ENCODE results near the gene SIDT2. TPM values are rescaled to one million over a fixed set of nuclear protein-coding genes. Genes with fewer than 3 reads are reported as not detected.

Gene SIDT2
- total RNA-seq, 2 donors from 2014 or later = 42.0 to 88.7 TPM

DNA sequence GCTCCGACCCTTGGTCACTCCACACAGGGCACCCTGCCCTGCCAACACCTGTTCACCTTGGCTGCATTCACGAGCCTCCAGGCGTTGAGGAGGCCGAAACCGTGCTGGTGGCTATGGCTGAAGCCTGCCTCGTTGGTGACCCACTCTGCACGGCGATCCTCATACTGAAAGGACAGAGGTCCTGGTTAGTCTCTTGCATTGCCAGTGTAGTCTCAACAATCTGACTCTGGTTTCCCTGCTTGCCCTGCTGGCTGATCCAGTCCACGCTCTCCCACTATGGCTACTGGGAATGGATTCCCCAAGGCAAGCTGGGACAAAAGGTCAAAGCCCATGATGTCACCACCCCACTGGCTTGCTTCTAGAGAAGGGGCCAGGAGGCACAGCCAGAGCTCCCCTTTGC, 40.5 kb downstream of the SIDT2 start:
- H3K36me3 ChIP-seq (replicated peaks in 1 of 2; ENCODE audit: insufficient read depth in 1 of 2, low read depth in 2 of 2) = peaks cover 0 to 15% of the 10 kb centered on the region in 2 donors
- whole genome bisulfite sequencing, 2 donors = 40% methylated on average over 9 of the region's 9 CpGs; no CpG with 5 or more reads in 1 of the 2 donors
- H3K4me3 ChIP-seq = no peak overlapping the region
- H3K4me1 ChIP-seq = peaks cover 37% of the 10 kb centered on the region
- ATAC-seq (no peak), DNase-seq (peak in 1 of 4 donors; percentile 54)
- H3K27ac ChIP-seq = peak overlapping the region in 3 of 4 donors; percentile 7 to 65 (median 50)
- intact Hi-C loops (cut with DNase I) = loop anchor here (10.0 kb wide), 1 partner anchor 454 kb away; no protein-coding TSS in a partner anchor
- no peaks in the 10 kb centered on the region for H3K9me3 ChIP-seq
- TF ChIP-seq POLR2A (IDR thresholded peaks at IDR 0.05) = no peak
- TF ChIP-seq, protein P1, sequence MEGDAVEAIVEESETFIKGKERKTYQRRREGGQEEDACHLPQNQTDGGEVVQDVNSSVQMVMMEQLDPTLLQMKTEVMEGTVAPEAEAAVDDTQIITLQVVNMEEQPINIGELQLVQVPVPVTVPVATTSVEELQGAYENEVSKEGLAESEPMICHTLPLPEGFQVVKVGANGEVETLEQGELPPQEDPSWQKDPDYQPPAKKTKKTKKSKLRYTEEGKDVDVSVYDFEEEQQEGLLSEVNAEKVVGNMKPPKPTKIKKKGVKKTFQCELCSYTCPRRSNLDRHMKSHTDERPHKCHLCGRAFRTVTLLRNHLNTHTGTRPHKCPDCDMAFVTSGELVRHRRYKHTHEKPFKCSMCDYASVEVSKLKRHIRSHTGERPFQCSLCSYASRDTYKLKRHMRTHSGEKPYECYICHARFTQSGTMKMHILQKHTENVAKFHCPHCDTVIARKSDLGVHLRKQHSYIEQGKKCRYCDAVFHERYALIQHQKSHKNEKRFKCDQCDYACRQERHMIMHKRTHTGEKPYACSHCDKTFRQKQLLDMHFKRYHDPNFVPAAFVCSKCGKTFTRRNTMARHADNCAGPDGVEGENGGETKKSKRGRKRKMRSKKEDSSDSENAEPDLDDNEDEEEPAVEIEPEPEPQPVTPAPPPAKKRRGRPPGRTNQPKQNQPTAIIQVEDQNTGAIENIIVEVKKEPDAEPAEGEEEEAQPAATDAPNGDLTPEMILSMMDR (IDR thresholded peaks at IDR 0.05) = no peak
- no peaks in the 10 kb centered on the region for H3K27me3 ChIP-seq

DNA sequence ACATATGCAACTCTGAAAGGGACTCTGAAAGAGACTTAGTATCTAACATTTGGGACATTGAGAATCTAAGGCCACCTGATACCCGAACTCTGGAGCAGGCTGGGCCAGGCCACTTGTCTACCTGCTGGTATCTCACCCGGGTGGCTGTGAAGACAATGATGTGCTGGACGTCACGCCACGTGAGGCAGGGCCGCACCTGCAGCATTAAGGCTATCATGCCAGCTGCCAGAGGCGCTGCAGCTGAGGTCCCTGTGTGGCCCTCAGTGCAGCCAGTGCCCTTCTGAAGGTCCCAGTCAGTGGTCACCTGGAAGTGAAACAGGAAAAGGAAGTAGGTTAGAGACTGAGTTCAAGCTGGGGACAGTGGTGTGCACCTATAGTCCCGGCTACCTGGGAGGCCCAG, 40.9 kb downstream of the SIDT2 start:
- TF ChIP-seq, protein P1 (IDR thresholded peaks at IDR 0.05) = no peak
- TF ChIP-seq POLR2A (IDR thresholded peaks at IDR 0.05) = no peak
- H3K27ac ChIP-seq = peak overlapping the region in 3 of 4 donors; percentile 7 to 65 (median 50)
- no peaks in the 10 kb centered on the region for H3K9me3 ChIP-seq
- no peaks in the 10 kb centered on the region for H3K27me3 ChIP-seq
- H3K36me3 ChIP-seq (replicated peaks in 1 of 2; ENCODE audit: insufficient read depth in 1 of 2, low read depth in 2 of 2) = peaks cover 0 to 13% of the 10 kb centered on the region in 2 donors
- intact Hi-C loops (cut with DNase I) = loop anchor here (10.0 kb wide), 1 partner anchor 455 kb away; no protein-coding TSS in a partner anchor
- H3K4me1 ChIP-seq = peaks cover 37% of the 10 kb centered on the region
- DNase-seq = no peak
- 73 to 80% methylated on average over 1 to 8 of the region's 8 CpGs for WGBS, 2 donors
- ATAC-seq = no peak
- no peak overlapping the region for H3K4me3 ChIP-seq

DNA sequence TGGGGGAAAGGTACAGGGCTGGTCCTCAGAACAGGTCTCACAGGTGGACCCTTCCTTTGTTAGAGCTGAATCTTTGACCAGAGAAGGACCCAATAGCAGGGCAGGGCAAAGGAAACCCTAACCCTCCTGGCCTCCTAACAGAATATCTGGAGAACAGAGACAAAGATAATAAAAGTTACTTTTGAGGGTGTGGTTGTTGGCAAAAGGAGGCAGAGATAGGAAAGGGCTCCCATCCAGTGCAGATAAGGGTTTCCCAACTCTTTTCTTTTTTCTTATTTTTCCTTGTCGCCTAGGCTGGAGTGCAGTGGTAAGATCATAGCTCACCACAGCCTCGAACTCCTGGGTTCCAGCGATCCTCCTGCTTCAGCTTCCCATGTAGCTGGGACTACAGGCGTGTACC, 41.5 kb downstream of the SIDT2 start:
- Histone ChIP-seq H3K27ac (peak overlapping the region in 3 of 4 donors; percentile 50 to 65 (median 55)), H3K4me1 (peaks cover 37% of the 10 kb centered on the region), H3K9me3 (no peaks in the 10 kb centered on the region), H3K4me3 (no peak overlapping the region), H3K36me3 (replicated peaks in 1 of 2; ENCODE audit: insufficient read depth in 1 of 2, low read depth in 2 of 2) (peaks cover 0 to 13% of the 10 kb centered on the region in 2 donors), H3K27me3 (no peaks in the 10 kb centered on the region)
- intact Hi-C loops (cut with DNase I) = loop anchor here (10.0 kb wide), 2 partner anchors 345 to 455 kb away; no protein-coding TSS in a partner anchor
- TF ChIP-seq, protein P1 (IDR thresholded peaks at IDR 0.05) = no peak
- TF ChIP-seq POLR2A (IDR thresholded peaks at IDR 0.05) = no peak
- WGBS, 2 donors = 71 to 78% methylated on average over 4 of the region's 4 CpGs
- DNase-seq = no peak
- no peak for ATAC-seq

DNA sequence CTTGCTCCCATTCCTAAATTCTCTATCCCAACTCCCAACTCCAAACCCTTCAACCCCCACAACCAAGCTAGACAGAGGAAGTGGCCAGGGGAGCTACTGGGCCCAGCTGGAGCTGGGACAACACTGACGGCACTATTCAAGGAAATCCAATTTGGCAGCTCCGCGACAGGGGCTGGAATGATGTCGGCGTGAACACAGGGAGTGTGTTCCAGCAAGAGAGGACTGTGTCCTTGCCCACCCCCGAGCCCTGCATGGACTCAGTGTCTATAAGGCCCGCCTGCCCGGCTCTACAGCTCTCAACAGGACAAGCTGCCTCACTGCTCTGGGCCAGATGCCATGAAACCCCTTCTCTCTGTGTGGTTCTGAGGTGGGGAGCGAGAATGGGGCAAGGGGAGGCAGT, 42.0 kb downstream of the SIDT2 start:
- intact Hi-C loops (cut with DNase I) = loop anchor here (10.0 kb wide), 1 partner anchor 346 kb away; no protein-coding TSS in a partner anchor

More for the DNA sequence above, 42.0 kb downstream of the SIDT2 start:
- H3K36me3 ChIP-seq (replicated peaks in 1 of 2; ENCODE audit: insufficient read depth in 1 of 2, low read depth in 2 of 2) = peaks cover 0 to 13% of the 10 kb centered on the region in 2 donors
- H3K27ac ChIP-seq = peak overlapping the region; percentile 30 to 65 (median 52)
- peak; percentile 49 for ATAC-seq
- no peaks in the 10 kb centered on the region for H3K9me3 ChIP-seq
- TF ChIP-seq POLR2A (IDR thresholded peaks at IDR 0.05) = no peak
- TF ChIP-seq, protein P1 (IDR thresholded peaks at IDR 0.05) = no peak
- H3K4me1 ChIP-seq = peaks cover 37% of the 10 kb centered on the region
- 47 to 56% methylated on average over 8 to 9 of the region's 9 CpGs for WGBS, 2 donors
- H3K4me3 ChIP-seq = no peak overlapping the region
- H3K27me3 ChIP-seq = no peaks in the 10 kb centered on the region
- DNase-seq = peak in 3 of 4 donors; percentile 50 to 69 (median 57)

Measured in body of pancreas (tissue), 4 donors.